ENCODE results near the gene GHSR.

GHSR gene

GRCh38 chr3:172438186-172438585 is 10.1 kb downstream of the GHSR start:
- FAIRE-seq (no peak), DNase-seq (ENCODE audit: low spot score) (no peak)

- DNase-seq (ENCODE audit: low spot score), result no peak
- FAIRE-seq, result no peak
These were observed 10.5 kb downstream of the GHSR start for GRCh38 chr3:172437713-172438112.

- DNase-seq (ENCODE audit: low spot score) (no peak), FAIRE-seq (no peak)
These were observed 32.9 kb downstream of the GHSR start for GRCh38 chr3:172415323-172415722.

GRCh38 chr3:172411478-172411947 is 36.7 kb downstream of the GHSR start:
- no peak for DNase-seq (ENCODE audit: low spot score)
- FAIRE-seq, result no peak

- DNase-seq (ENCODE audit: low spot score) (no peak), FAIRE-seq (no peak)
These were observed 37.4 kb downstream of the GHSR start for GRCh38 chr3:172410702-172411477.

- FAIRE-seq, result no peak
- no peak for DNase-seq (ENCODE audit: low spot score)
These were observed 40.4 kb downstream of the GHSR start for GRCh38 chr3:172407872-172408271.

GRCh38 chr3:172405914-172406313 is 42.3 kb downstream of the GHSR start:
- DNase-seq (ENCODE audit: low spot score), result no peak
- no peak for FAIRE-seq

GRCh38 chr3:172404237-172404962 is 43.9 kb downstream of the GHSR start:
- DNase-seq (ENCODE audit: low spot score), result no peak
- no peak for FAIRE-seq

GRCh38 chr3:172402892-172403643 is 45.2 kb downstream of the GHSR start:
- FAIRE-seq (no peak), DNase-seq (ENCODE audit: low spot score) (no peak)

- no peak for FAIRE-seq
These were observed 46.2 kb downstream of the GHSR start for GRCh38 chr3:172402090-172402489.

GRCh38 chr3:172398484-172398883 is 49.8 kb downstream of the GHSR start:
- no peak for DNase-seq (ENCODE audit: low spot score)

More at GRCh38 chr3:172402090-172402489, 46.2 kb downstream of the GHSR start:
- no peak for DNase-seq (ENCODE audit: low spot score)

GRCh38 chr3:172397716-172398405 is 50.4 kb downstream of the GHSR start:
- DNase-seq (ENCODE audit: low spot score) (no peak), FAIRE-seq (no peak)

More at GRCh38 chr3:172398484-172398883, 49.8 kb downstream of the GHSR start:
- FAIRE-seq, result no peak

- no peak for DNase-seq (ENCODE audit: low spot score)
- FAIRE-seq, result no peak
These were observed 51.9 kb downstream of the GHSR start for GRCh38 chr3:172396400-172396799.

- DNase-seq (ENCODE audit: low spot score) (no peak), FAIRE-seq (no peak)
These were observed 53.6 kb downstream of the GHSR start for GRCh38 chr3:172394692-172395091.

Measured in urothelium cell line (cell line).